ENCODE results near the gene RTKN.
"Not testable (repeated sequence)": the region's sequence is repeated elsewhere in the genome, so short reads cannot be mapped to it uniquely, and the experiment has no call there.

Gene RTKN

GRCh38 chr2:74461187-74462053 lies 19.7 kb upstream of the RTKN start:
- peak; percentile 17 for TF ChIP-seq CTCF (IDR thresholded peaks at IDR 0.05; ENCODE audit: control extremely low read depth, extremely low read depth, low read depth, missing control alignments)
- ChIA-PET CTCF (interaction anchor here (1.2 to 2.3 kb wide), 4 partner anchors 13 to 126 kb away, joined by 3 to 4 read pairs (median 4); no protein-coding TSS in a partner anchor), POLR2A (no interaction called here)
- DNase-seq (ENCODE audit: extremely low spot score) = no peak

GRCh38 chr2:74460187-74460586 lies 18.4 kb upstream of the RTKN start:
- POLR2A ChIA-PET; DNase-seq (ENCODE audit: extremely low spot score): not testable (repeated sequence)
- CTCF ChIA-PET = interaction anchor here (0.7 to 4.4 kb wide), 3 partner anchors 15 to 23 kb away, joined by 3 to 29 read pairs (median 5); partner anchors contain the start of genes CCDC142 and TTC31

- POLR2A ChIA-PET; DNase-seq (ENCODE audit: extremely low spot score): not testable (repeated sequence)
- CTCF ChIA-PET = interaction anchor here (0.8 to 4.5 kb wide), 5 partner anchors 7 to 128 kb away, joined by 3 to 29 read pairs (median 5); partner anchors contain the start of genes CCDC142, MRPL53 and TTC31
Observed at GRCh38 chr2:74459503-74460118, 17.9 kb upstream of the RTKN start.

GRCh38 chr2:74458938-74459363 lies 17.2 kb upstream of the RTKN start:
- DNase-seq (ENCODE audit: extremely low spot score) = no peak
- TF ChIP-seq CTCF (IDR thresholded peaks at IDR 0.05; ENCODE audit: control extremely low read depth, extremely low read depth, low read depth, missing control alignments) = no peak
- CTCF ChIA-PET = interaction anchor here (0.9 to 4.5 kb wide), 5 partner anchors 8 to 129 kb away, joined by 3 to 29 read pairs (median 5); partner anchors contain the start of genes AUP1, CCDC142, HTRA2 and MRPL53
- POLR2A ChIA-PET = interaction anchor here (1.0 to 1.7 kb wide), 8 partner anchors 8 to 72 kb away, joined by 3 to 8 read pairs (median 6); partner anchors contain the start of genes AUP1, HTRA2 and MRPL53

GRCh38 chr2:74458132-74458937 lies 16.6 kb upstream of the RTKN start, which contains the start of gene WBP1:
Gene WBP1, plus strand, starts transcription at chr2:74458438. Its CDS starts 165 bp downstream, at chr2:74458603.
- no peak for TF ChIP-seq CTCF (IDR thresholded peaks at IDR 0.05; ENCODE audit: control extremely low read depth, extremely low read depth, low read depth, missing control alignments)
- peak; percentile 95 for DNase-seq (ENCODE audit: extremely low spot score)
- ChIA-PET CTCF (interaction anchor here (0.9 to 4.5 kb wide), 7 partner anchors 9 to 129 kb away, joined by 3 to 29 read pairs (median 4); partner anchors contain the start of genes AUP1, CCDC142, HTRA2 and MRPL53), POLR2A (interaction anchor here (1.0 to 1.7 kb wide), 10 partner anchors 9 to 72 kb away, joined by 3 to 8 read pairs (median 4); partner anchors contain the start of genes AUP1, HTRA2 and MRPL53)

- TF ChIP-seq CTCF (IDR thresholded peaks at IDR 0.05; ENCODE audit: control extremely low read depth, extremely low read depth, low read depth, missing control alignments) = no peak
- CTCF ChIA-PET = interaction anchor here (1.0 to 4.5 kb wide), 7 partner anchors 16 to 130 kb away, joined by 3 to 29 read pairs (median 4); partner anchors contain the start of genes AUP1, CCDC142, HTRA2 and MRPL53
- POLR2A ChIA-PET = interaction anchor here (0.6 to 1.7 kb wide), 10 partner anchors 9 to 73 kb away, joined by 3 to 8 read pairs (median 6); partner anchors contain the start of genes AUP1, HTRA2 and MRPL53
- peak; percentile 80 for DNase-seq (ENCODE audit: extremely low spot score)
Observed at GRCh38 chr2:74457549-74458131, 15.9 kb upstream of the RTKN start.

All from GM10248 (cell line).